GM19328 (cell line): ENCODE results near the gene SH3PXD2A.

Experiments
- ATAC-seq: cut with Tn5 transposase; IDR thresholded peaks from one replicate; pipeline ENCODE4 v1.9.1; 2021; ENCODE audit warnings: mild to moderate bottlenecking, moderate library complexity; ENCODE audit not compliant: unreplicated experiment

Gene SH3PXD2A

DNA sequence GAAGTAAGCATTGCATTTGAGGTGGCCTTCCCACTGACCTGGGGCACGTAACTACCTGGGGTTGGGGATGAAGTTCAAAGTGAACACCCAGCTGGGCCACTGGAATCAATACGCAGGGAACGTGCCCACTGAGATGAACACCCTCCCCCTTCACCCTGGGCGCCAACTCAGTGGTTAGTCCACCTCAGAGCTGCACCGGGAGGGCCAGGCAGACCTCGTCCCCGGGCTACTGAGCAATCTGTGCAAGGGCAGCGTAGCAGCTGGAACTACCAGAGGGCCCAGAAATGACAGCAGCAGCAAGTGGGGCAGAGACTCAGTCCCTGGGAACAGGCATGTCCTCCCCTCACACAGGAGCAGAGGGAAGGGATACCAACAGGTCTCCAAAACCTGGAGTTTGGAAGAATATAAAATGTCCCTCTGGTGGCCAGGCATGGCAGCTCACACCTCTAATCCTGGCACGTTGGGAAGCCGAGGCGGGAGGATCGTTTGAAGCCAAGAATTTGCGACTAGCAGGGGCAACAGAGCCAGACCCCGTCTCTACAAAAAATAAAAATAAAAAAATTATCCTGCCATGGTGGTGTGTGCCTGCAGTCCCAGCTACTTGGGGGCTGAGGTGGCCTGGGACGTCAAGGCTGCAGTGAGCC is 143.9 kb downstream of the SH3PXD2A start:
- ATAC-seq, result no peak

DNA sequence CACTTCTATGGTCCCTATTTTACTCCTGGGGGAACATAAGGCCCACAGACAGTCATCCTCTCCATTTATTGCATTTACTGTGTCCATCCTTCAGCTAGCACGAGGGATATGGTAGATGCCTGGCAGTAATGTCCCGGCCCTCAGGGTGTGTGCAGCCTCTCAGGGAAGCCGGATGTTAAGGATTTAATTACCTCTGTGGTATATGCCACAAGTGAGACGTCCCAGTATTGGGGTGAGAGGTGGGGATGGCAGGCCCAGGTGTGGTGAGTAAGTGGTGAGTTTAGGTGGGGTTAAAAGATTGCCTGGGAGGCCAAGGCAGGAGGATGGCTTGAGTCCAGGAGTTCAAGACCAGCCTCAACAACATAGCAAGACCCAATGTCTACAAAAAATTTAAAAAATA is 144.9 kb downstream of the SH3PXD2A start:
- ATAC-seq, result no peak

DNA sequence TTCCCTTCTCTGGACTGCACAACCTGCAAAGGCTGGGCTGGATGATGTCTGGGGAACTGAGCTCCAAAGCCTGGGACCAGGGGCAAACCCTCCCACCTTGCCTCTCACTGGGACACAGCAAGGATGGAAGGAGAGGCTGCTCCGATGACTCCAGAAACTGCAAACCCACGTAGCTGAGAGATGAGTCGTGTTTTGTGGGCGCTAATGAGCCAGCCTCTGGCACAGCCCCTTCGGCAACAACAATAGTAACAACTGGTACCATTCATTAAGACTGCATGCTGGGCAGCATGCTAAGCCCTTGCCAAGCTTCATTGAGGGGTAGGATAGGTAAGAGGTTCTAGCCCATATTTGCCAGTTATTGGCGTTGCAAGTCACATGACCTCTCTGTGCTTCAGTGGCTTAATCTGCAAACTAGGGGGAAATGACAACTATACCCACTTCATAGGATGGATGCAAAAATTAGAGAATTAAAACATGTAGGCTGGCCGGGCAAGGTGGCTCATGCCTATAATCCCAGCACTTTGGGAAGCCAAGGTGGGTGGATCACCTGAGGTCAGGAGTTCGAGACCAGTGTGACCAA is 145.9 kb downstream of the SH3PXD2A start:
- no peak for ATAC-seq

DNA sequence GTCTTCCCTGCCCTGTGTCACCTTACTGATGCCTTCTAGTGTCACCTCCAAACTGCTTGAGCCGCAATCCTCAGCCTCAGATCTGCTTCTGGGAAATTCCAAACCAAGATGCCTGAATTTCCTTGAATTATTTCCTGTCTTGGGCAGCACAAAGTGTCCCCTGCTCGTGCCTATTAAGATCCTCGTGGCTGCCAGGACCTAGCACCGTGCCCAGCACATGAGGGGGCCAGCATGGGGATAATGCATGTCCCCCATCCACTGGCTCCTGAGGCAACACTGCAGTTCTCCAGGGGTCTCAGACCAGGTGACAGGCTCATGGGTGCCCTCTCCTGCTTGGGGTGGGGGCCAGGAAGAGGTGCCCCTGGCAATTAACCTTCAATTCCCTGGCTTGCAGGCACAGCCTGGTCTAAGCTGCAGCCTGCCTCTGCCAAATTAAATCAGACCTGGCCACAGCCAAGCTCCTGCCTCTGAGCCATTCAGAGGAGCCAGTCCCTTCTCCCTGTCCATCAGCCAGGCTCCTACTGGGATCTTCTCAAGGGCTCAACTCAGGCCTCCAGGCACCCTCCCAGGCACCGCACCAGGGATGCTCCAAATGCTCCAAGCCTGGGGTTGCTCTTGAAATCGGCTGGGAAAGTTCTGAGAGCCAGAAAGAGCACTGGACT is 146.6 kb downstream of the SH3PXD2A start:
- ATAC-seq, result no peak

DNA sequence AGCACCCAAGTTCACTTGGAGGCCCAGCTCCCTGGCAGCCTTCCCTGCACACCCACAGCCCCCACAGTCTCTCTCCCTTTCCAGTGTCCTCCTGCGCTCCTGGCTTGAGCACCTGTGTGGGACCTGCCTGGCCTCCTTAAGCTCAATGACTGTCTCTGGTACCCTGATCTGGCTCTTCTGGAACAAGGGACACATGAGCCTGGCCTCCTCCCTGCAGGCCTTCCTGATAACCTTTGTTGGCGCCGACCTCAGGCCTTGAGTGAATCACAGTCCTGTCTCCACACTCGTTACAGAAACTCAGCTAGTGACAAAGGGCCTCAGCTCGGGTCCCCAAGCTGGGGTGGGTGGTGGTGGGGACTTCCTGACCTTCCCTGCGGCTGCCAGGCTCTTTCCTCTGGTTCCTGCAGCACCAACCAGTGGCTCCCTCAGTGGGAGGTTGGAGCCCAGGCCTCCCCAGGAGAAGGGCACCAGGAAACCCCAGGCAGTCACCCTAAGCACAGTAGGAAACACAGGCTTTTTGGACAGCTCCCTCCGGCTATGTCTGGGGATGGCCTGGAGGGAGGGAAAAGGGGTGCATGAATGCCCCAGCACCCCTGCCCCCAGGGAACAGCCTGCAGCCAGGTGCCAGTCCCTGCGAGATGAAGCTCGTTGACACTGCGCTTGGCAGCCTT is 147.3 kb downstream of the SH3PXD2A start:
- no peak for ATAC-seq

DNA sequence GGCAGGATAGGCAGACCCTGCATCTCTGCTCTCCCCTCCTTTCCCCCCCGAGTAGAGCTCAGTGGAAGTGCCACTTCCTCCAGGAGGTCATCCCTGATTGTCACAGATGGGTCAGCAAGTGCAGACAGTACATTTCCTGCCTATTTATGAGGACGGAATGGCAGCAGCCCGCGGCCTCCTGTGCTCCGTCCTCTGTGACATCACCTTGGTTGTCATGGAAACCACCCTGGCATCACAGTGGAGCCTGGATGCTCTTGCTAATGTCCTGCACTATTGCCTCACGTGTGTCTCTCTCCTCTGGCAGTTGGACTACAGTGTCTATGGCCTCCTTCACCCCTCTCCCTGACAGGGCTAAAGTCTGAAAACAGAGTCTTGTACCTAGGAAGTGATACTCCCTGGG is 148.6 kb downstream of the SH3PXD2A start:
- ATAC-seq, result no peak

DNA sequence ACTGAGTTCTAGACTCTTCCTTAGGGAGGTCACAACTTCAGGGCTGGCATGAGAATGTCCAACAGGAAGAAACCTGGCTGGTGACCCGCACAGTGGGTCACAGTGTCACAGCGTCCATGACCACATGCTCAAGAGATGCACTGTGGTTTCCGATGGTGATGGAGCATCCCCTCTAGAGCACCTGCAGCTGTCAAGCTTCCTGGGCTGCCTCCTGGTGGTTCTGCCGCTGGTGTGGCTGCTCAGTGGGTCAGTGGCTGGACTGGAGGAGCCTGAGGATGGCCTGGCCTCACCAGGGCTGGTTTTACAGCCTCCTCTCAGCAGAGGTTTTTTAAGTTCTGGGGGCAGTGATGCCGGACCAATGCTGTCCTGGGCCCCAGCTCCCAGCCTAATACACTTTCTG is 149.3 kb downstream of the SH3PXD2A start:
- ATAC-seq, result no peak

DNA sequence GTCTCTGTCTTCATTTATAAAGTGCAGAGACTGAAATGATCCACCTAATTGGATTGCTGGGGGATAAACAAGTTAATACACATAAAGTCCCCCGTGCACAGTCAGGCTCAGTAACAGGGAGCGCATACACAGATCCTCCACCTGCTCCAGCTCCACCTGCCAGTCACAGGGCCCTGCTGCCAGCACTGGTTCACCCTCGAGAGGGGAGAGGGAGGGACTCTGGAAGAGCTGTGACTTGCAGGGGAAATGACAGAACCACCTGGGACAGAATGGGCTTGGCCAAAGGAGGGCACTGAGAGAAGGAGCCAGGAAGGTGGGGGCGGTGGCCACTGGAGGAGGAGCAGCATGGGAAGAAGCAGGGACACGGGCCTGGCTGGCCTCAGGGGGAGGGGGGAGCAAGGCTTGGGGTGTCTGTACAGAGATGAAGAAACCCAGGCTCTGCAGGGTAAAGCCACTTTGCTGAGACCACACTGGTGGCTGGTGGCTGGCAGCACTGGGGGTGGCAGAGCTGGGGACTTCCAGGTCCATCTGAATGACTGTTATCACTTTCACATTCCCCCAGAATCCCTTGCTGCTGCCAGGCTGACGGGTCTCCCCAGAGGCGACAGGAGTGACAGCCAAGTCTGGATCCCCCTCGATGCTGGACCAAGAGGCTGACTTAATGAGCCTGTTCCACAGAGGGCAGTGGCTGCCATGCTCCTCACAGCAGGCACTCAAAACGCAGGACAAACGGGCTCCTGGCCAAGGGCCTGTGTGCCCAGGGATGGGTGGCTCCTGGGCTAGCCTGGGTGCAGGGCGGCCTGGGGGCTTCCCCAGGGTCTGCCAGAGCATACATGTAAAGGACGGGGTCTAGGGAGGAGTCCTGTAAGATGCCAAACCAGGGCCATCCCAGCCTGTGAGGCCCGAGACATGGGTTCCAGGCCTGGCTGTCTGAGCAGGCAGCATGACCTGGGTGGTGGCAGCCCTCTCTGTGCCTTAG is 151.1 kb downstream of the SH3PXD2A start:
- no peak for ATAC-seq

DNA sequence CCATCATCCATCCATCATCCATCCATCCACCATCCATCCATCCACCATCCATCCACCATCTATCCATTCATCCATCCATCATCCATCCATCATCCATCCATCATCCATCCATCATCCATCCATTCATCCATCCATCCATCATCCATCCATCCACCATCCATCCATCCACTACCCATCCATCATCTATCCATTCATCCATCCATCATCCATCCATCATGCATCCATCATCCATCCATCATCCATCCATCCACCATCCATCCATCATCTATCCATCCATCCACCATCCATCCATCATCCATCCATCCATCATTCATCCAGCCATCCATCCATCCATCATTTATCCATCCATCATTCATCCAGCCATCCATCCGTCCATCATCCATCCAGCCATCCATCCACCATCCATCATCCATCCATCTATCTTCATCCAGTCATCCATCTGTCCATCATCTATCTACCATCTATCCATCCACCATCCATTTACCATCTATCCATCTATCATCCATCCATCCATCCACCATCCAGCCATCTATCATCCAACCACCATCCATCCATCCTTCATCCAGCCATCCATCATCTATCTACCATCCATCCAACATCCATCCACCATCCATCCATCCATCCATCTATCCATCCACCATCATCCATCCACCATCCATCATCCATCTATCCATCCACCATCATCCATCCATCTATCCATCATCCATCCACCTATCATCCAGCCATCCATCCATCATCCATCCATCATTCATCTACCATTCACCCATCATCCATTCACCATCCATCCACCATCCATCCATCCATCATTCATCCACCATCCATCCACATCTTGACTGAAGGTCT is 153.8 kb downstream of the SH3PXD2A start:
- ATAC-seq, result no peak

DNA sequence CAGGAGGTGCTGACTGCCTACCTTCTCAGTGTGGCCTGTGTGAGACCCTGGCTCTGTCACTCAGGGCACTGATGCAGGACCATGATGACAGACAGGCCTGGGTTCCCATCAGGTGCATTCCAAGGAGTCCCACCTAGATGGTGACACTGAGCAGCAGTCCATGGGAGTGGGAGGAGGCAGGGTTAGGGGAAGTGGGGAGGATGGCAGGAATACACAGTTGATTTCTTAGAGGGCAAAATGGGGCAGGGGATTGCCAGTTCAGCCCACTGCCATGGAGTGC is 155.0 kb downstream of the SH3PXD2A start:
- ATAC-seq, result no peak

DNA sequence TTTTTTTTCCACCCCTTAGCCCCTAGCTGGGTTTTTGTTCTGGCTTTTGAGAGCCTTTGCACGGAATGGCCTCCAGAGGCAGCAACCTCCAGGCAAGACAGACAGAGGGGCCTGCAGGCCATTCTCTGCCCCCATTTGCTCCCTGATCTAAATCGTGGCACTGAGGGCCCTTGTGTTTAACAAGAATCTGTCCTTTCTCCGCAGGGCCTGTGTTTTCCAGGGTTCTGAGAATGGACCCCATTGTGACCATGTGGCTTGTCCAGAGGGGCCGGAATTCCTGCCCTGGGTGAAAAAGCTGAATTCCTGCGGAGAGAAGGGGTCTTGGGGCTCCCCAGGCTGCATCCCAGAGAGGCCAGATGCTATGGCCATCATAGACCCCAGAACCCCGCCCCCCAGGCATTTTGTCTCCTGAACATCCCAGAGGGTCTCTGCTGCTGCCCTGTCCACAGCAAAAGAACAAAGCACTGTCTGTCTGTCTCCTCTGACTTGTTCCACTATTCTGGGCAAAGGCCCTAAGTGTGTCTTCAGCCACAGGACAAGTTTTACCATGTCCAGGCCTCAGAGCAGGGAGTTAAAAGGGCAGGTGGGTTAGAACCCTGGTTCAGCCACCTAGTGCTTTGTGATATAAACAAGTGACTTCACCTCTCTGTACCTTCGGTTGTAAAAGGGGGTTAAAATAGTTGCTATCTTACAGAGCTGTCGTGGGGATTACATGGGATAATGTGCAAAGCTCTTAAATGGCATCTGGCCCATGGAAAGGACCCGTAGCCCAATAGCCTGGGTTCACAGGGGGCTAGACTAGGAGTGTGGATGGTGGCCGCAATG is 155.6 kb downstream of the SH3PXD2A start:
- ATAC-seq, result no peak

DNA sequence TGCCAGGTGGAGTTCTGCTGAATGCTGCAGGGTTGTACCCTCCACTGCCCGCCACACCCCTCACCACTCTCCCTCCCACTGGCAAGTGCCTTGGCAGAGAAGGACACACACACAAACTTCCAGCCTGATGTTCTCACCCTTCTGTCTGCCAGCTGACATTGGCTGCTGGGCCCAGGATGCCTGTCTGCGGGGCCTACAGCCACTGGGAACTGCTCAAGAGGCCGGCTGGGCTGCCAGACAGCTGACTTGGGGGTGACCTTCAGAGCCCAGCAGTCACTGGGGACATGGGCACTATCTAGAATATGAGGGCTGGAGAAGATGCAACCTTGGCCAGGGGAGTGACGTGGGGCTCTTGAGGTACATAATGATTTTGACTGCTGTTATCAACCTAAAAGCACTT is 157.1 kb downstream of the SH3PXD2A start:
- no peak for ATAC-seq

DNA sequence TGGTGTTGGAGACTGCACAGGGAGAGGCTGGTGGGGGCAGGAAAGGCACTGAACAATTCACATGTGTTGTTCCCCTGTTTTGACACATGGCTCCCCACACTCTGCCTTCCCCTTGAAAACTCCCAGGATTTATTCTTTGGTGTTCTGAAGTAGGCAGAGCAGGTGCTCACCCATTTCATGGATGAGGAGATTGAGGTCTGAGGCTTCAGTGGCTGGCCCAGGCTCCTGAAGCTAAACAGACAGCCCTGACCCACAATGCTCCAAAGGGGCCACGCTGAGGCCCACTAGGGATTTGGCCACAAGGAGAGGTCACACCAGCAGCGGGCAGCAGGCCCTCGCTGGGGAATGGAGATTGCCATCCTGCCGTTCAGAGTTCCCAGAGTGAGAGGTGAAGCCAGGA is 157.6 kb downstream of the SH3PXD2A start:
- ATAC-seq, result no peak

DNA sequence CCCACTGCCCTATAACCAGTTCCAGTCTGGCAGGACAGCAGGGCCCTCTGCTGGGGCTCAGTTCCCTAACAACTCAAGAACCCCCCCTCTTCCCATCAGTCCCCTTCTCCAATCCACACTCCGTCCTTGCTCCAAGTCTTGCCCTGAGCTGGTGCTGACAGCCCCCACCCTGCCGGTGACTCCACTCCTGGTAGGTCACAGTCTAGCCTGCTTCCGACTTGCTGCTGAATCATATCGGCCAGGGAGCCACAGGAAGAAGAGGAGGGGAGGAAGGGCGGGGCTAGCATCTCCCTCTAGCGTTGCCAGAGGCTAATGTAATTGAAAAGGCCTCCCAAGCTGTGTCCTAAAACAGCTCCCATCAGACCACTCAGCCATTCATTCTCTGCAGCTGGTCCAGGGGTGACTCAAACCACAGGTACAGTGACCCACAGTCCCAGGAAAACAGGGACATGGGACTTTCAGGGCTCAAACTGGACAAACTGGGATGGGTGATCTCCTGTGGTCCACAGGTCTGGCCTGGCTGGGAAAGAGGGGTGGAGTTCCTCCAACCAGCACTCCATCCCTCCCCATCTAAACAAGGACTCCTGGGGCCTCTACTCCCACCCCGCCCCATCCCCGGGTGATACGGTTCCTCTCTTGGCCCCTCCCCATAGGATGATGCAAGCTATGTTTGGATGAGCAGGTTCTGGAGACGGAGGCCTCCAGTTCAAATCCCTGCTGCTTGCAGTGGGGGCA is 158.8 kb downstream of the SH3PXD2A start:
- ATAC-seq, result peak; percentile 31

DNA sequence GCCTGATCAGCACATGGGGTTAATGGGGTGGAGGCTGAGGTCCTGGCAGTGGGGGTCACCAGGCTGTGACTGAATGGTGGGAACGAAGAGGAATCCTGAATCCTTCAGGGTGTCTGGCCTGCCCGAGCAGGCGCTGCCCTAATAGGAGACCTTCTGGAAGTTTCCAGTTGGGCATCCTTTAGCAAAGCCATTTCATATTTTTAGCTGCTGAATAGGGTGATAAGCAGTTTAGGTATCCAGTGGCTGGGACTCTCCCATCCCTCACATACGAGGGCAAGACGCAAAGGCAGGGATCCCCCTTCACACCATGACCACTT is 159.3 kb downstream of the SH3PXD2A start:
- no peak for ATAC-seq

DNA sequence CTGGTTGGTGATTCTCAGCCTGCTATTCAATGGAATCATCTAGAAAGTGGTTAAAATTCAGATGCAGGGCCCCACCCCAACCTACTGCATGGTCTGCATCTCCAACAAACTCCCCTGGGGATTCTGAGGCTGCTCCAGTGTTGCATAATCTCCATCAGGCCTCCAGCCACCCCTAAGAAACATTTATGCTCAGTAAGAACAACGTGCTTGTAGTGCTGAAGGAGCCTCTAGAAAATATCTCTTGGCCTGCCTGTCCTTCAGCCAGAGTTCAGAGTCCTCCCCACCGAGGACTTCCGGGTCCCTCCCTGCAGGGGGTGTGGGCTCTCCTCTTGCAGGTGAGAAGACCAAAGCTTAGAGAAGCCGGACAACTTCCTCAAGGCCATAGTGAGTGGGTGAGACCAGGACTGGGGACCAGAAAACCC is 159.8 kb downstream of the SH3PXD2A start:
- ATAC-seq, result no peak

DNA sequence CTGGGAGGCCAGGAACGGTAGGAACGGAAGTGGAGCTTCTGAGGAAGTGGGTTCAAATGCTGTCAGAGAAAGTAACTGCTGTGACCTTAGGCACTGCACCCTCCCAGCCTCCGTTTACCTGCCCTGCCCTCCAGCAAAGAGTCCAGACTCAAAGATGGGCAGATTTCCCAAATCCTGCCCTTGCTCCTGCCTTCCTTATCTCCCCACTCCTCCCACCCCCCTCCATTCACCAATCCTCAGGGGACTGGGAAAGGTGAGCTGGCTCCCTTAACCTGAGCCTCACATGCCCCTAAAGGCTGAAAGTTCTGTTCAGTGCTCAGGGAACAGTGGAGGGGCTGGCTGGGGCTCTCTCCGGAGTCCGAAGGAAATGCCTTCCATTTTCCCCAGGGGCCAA is 161.6 kb downstream of the SH3PXD2A start:
- ATAC-seq, result no peak

DNA sequence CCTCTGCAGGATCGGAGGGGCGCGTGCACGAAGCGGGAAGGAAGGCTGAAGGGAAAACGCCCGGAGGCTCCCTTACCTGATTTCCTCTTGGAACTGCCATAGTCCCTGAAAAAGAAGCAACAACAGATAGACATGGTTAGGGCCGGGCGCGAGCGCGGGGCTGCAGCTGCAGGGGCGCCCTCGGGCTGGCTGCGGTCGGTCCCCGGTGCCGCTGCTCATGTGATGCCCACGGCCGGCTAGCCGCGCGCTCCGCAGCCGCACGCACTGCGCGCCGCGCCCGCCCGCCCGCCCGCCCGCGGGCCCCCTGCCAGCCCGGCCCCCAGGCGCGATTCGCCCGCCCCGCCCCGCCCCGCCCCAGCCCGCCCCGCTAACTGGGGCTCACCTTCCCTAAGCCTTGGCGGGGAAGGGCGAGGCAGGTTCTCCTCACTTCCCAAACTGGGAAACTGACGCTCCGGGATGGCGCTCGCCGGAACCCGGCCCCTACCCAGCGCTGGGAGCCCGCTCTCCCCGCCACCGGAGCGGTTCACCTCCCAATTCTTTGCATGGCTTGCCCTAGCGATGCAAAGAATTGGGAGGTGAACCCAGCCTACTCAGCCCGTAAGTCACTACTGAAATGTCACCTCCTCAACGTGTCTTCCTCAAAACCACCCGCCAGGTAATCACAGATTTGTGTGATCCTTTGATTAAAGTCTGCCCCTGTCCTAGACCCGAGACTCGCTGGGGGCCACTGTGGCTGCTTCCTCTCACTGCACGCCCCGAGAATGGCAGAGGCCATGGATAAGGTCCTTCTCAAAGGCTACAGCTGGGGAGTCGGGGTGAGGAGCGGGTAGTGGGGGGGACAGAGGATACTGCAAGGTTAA is 162.2 kb downstream of the SH3PXD2A start:
- ATAC-seq, result no peak
